Hippocampal formation (tissue), 2 donors: ENCODE measurements around the gene BTBD6.

Source experiments
- DNase-seq, 2 donors: peaks; one replicate each; lab custom pipeline; 2025; lab: John Stamatoyannopoulos, UW

The BTBD6 gene

GRCh38 chr14:105229099-105229655, 19.2 kb upstream of the BTBD6 start:
- no peak for DNase-seq

GRCh38 chr14:105240811-105241576, 7.3 kb upstream of the BTBD6 start:
- no peak for DNase-seq

- no peak for DNase-seq
Measured at GRCh38 chr14:105241641-105242040, 6.7 kb upstream of the BTBD6 start.

GRCh38 chr14:105244334-105244733, 4.0 kb upstream of the BTBD6 start:
- no peak for DNase-seq

GRCh38 chr14:105247026-105247425, 1.3 kb upstream of the BTBD6 start:
- no peak for DNase-seq

- no peak for DNase-seq
Measured at GRCh38 chr14:105247715-105248367, 492 bp upstream of the BTBD6 start.

- no peak for DNase-seq
Measured at GRCh38 chr14:105249182-105250007, 1.1 kb downstream of the BTBD6 start.

GRCh38 chr14:105250008-105250366, 1.7 kb downstream of the BTBD6 start:
- no peak for DNase-seq

- DNase-seq, result no peak
Measured at GRCh38 chr14:105250986-105251385, 2.7 kb downstream of the BTBD6 start.

GRCh38 chr14:105251920-105252319, 3.6 kb downstream of the BTBD6 start:
- no peak for DNase-seq

GRCh38 chr14:105252552-105253328, 4.4 kb downstream of the BTBD6 start:
- DNase-seq, result no peak

GRCh38 chr14:105253329-105253682, 5.0 kb downstream of the BTBD6 start:
- no peak for DNase-seq

GRCh38 chr14:105255021-105255507, 6.7 kb downstream of the BTBD6 start:
- DNase-seq, result no peak

- DNase-seq, result no peak
Measured at GRCh38 chr14:105256292-105256960, 8.1 kb downstream of the BTBD6 start.

GRCh38 chr14:105257464-105257863, 9.1 kb downstream of the BTBD6 start:
- DNase-seq, result no peak

- no peak for DNase-seq
Measured at GRCh38 chr14:105258846-105259245, 10.5 kb downstream of the BTBD6 start.

GRCh38 chr14:105260959-105261358, 12.6 kb downstream of the BTBD6 start:
- DNase-seq, result no peak

GRCh38 chr14:105261781-105262180, 13.4 kb downstream of the BTBD6 start:
- DNase-seq, result no peak

GRCh38 chr14:105267820-105268548, 19.7 kb downstream of the BTBD6 start:
- no peak for DNase-seq

GRCh38 chr14:105268736-105269354, 20.5 kb downstream of the BTBD6 start:
- DNase-seq, result no peak
